Tibial nerve (tissue), 3 donors: Measurements from ENCODE around the gene MRTFA.

ENCODE experiments used
- POLR2A ChIP-seq, 2 donors: fragments of 450-650 bp; IDR thresholded peaks; one replicate each; pipeline ENCODE4 v1.6.1; 2017; ENCODE audit warnings: antibody characterized with exemption in 2 of 2, mild to moderate bottlenecking in 2 of 2, moderate library complexity in 2 of 2
- TF ChIP-seq, protein P1 (sequence below), 5 experiments: fragments of 200-600 bp in 3 of 5; fragments of 450-650 bp in 2 of 5; sonication (generic) in 3 of 5; IDR thresholded peaks; one replicate each; pipeline ENCODE4 v1.5.1; 2016 to 2019; ENCODE audit warnings: antibody characterized with exemption in 5 of 5, mild to moderate bottlenecking in 3 of 5, moderate library complexity in 2 of 5

DNA sequence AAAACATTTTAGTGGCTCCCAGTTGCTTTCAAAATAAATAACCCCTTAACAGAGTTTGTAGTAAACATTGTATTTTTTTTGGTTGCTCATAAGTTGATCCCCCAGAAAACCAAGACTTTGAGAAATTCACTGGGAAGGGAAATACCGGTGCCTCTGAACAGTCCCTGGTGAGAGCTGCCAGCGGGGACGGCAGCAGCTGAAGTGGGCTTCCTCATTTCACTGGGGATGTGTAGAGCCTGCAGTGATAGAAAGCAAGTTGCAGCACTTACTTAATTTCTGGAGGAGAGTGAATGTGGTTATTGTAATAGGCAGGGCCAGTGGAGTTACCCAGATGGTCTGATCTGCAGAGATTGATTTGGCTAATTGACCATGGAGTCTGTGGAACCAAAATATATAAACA, 24.2 kb upstream of the MRTFA start:
- TF ChIP-seq, protein P1, sequence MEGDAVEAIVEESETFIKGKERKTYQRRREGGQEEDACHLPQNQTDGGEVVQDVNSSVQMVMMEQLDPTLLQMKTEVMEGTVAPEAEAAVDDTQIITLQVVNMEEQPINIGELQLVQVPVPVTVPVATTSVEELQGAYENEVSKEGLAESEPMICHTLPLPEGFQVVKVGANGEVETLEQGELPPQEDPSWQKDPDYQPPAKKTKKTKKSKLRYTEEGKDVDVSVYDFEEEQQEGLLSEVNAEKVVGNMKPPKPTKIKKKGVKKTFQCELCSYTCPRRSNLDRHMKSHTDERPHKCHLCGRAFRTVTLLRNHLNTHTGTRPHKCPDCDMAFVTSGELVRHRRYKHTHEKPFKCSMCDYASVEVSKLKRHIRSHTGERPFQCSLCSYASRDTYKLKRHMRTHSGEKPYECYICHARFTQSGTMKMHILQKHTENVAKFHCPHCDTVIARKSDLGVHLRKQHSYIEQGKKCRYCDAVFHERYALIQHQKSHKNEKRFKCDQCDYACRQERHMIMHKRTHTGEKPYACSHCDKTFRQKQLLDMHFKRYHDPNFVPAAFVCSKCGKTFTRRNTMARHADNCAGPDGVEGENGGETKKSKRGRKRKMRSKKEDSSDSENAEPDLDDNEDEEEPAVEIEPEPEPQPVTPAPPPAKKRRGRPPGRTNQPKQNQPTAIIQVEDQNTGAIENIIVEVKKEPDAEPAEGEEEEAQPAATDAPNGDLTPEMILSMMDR (IDR thresholded peaks at IDR 0.05): no peak
- TF ChIP-seq POLR2A (IDR thresholded peaks at IDR 0.05): no peak
